ENCODE data around the gene GALNT3.

GALNT3 gene

DNA sequence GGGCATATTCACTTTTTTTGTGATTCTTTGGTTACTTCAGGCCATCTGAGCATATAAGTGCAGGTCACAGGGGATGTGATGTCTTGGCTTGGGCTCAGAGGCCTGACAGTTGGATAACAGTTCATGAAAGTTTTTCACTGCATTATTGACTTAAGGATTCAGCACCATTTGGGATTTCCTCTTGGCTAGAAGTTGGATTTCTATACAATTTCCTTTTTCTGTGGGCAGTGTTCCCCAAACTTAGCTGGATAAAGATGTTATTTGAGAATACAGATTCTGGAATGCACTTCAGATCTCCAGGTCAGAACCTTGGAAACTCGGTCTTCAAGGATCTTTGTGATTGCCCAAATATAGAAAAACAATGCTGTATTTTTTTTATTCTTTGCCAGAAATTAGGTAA lies 78.0 kb downstream of the GALNT3 start:
- TF ChIP-seq, protein P1, sequence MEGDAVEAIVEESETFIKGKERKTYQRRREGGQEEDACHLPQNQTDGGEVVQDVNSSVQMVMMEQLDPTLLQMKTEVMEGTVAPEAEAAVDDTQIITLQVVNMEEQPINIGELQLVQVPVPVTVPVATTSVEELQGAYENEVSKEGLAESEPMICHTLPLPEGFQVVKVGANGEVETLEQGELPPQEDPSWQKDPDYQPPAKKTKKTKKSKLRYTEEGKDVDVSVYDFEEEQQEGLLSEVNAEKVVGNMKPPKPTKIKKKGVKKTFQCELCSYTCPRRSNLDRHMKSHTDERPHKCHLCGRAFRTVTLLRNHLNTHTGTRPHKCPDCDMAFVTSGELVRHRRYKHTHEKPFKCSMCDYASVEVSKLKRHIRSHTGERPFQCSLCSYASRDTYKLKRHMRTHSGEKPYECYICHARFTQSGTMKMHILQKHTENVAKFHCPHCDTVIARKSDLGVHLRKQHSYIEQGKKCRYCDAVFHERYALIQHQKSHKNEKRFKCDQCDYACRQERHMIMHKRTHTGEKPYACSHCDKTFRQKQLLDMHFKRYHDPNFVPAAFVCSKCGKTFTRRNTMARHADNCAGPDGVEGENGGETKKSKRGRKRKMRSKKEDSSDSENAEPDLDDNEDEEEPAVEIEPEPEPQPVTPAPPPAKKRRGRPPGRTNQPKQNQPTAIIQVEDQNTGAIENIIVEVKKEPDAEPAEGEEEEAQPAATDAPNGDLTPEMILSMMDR (conservative IDR thresholded peaks at IDR 0.05; ENCODE audit: low read depth, low read length) = no peak
- no peak for DNase-seq (ENCODE audit: low read depth)
- no peak overlapping the region for H3K4me3 ChIP-seq (ENCODE audit: low read depth, low read length)

DNA sequence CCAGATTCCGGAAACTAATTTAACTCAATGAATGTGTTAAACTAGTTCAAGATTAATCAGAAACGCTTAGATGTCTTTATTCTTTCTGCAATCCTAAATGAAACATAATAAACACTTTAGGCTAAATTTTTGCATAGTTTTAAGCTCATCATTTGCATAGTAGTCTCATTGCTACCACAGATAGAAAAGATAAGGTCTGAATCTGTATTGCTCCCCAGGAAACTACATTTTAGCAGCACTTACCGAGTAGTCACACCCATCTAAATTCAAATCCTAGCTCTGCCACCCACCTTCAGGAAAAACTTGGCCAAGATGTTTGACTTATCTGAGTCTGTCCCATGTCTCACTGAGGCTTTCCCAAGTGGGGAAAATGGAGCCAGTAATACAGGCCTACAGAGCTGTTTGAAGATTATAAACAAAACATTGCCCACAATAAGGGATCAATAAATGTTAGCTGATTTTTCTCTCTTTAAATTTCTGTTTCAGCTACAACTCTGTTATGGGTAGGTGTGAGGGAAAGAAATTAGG lies 87.0 kb downstream of the GALNT3 start:
- no peak for DNase-seq (ENCODE audit: low read depth)
- H3K4me3 ChIP-seq (ENCODE audit: low read depth, low read length) = no peak overlapping the region
- TF ChIP-seq, protein P1 (conservative IDR thresholded peaks at IDR 0.05; ENCODE audit: low read depth, low read length) = no peak

DNA sequence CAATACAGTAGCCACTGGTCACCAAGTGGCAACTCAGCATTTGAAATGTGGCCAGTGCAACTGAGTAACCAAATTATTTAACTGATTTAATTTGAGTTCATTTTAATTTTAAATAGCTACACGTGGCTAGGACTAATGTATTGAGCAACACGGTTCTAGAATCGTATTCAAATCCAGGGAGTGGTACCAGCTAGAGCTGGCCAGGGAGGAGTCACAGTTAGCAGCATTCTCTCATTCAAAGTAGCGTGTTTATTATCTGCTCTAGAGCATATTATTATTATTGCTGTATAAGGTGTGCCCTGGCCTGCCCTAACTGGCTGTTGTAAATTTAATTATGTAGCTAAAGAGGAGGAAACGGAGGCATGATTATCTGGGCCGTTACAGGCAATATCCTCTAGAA lies 92.9 kb downstream of the GALNT3 start:
- DNase-seq (ENCODE audit: low read depth) = no peak
- no peak overlapping the region for H3K4me3 ChIP-seq (ENCODE audit: low read depth, low read length)
- TF ChIP-seq, protein P1 (conservative IDR thresholded peaks at IDR 0.05; ENCODE audit: low read depth, low read length) = no peak

DNA sequence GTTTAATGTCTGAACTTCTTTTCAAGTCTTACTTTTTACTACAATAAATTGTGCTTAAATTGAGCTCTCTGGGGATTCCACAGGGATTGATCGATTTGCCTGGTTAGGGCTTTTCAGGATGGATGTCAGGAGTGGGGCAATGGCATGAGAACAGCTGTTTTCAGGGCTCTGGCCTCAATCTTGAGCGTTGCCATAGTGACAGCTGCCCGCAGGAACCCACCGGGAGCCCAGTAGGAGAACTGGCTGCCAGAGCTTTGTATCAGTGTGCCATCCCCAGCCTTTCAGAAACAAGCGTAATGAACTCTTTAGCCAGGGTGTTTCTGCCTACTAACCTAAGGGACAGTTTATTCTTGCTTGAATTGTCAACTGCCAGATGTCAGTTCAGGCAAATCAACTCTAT lies 93.5 kb downstream of the GALNT3 start:
- TF ChIP-seq, protein P1 (conservative IDR thresholded peaks at IDR 0.05; ENCODE audit: low read depth, low read length) = no peak
- no peak overlapping the region for H3K4me3 ChIP-seq (ENCODE audit: low read depth, low read length)
- no peak for DNase-seq (ENCODE audit: low read depth)

DNA sequence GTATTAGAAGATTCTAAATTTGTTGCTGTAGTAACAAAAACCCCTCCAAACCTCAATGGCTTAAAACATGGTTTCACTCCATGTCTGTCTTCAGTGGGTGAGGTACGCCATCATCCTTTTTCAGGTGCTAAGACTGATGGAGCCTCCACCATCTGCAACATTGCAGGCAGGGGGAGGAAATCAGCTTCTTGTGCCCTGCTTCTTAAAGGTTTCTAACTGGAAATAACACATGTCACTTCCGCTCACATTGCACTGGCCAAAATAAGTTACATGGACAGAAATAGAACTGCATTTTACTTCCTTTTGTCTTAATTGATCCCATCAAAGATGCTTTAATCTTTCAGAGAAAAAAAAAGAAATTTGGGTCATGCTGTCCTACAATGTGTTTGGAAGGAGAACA lies 94.1 kb downstream of the GALNT3 start:
- H3K4me3 ChIP-seq (ENCODE audit: low read depth, low read length) = no peak overlapping the region
- TF ChIP-seq, protein P1 (conservative IDR thresholded peaks at IDR 0.05; ENCODE audit: low read depth, low read length) = no peak
- DNase-seq (ENCODE audit: low read depth) = no peak

DNA sequence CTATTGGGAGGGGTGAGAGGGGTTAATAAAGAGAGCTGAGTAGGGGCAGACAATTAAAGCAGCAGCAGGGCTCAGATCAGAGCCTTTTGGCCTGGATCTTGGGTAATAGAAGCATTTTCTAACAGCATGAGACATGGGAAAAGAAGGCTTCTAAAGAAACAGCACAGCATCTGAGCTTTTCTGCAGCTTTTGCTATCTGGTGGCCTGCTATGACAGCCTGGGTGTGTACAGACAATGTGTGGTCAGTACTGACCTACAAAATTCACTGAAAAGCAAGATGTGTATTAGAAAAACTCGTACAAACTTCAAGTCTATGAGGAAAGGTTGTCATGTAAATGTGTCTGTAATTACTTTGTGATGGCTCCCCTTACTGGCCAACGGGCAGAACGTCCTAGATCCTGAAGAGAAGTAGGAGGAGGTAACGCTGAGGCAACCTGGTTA lies 95.6 kb downstream of the GALNT3 start:
- TF ChIP-seq, protein P1 (conservative IDR thresholded peaks at IDR 0.05; ENCODE audit: low read depth, low read length) = peak; percentile 77
- H3K4me3 ChIP-seq (ENCODE audit: low read depth, low read length) = no peak overlapping the region
- peak; percentile 83 for DNase-seq (ENCODE audit: low read depth)

DNA sequence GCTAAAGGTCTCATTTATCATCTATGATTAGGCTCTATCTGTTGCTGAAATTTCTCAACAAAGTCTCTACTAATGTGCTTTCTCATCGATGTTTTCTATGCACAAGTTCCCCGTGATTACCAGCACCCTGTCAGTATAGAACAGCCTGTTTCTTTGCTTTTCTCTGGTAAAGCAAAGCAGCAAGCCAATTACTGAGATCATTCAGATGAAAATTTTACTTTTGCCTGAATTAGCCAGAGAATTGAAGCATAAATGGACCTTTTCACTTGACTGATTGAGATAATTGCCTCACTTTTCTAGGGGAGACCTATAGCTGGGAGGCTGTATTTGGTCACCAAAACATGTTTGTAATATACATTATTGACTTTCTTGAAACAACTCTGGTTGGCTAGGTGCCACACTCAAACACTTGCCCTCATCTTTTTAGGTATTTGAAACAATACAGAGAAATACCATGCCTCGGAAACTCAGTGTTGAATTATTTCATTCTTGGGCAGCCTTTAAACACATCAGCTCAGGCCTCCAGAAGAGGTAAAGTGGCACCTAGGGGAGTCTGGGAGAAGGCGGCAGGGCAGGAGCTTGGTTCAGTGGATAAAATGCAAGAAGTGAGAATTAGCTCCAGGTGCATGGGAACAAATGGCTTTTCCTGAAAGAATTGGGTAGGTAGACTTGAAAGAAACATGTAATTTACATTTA lies 96.2 kb downstream of the GALNT3 start:
- no peak overlapping the region for H3K4me3 ChIP-seq (ENCODE audit: low read depth, low read length)
- TF ChIP-seq, protein P1 (conservative IDR thresholded peaks at IDR 0.05; ENCODE audit: low read depth, low read length) = no peak
- no peak for DNase-seq (ENCODE audit: low read depth)
